Spleen (tissue), 7 donors: Measurements from ENCODE around the gene PHYKPL.

Experiments used
- POLR2A ChIP-seq, 3 donors: fragments of 450-650 bp; IDR thresholded peaks; one replicate each; pipeline ENCODE4 v1.5.1; 2017; ENCODE audit warnings: antibody characterized with exemption in 3 of 3, mild to moderate bottlenecking in 1 of 3
- POLR2AphosphoS5 ChIP-seq, 3 donors: sonication (generic); formaldehyde crosslinking; IDR thresholded peaks; one replicate each; pipeline ENCODE4 v1.5.1; 2017; ENCODE audit warnings: antibody characterized with exemption in 3 of 3
- TF ChIP-seq, protein P1 (sequence below), 11 experiments: fragments of 200-600 bp in 7 of 11; fragments of 450-650 bp in 4 of 11; sonication (generic) in 4 of 11; IDR thresholded peaks in 8 of 11; conservative IDR thresholded peaks in 3 of 11; 1 replicate in 7 of 11; 2 replicates in 4 of 11; pipeline versions ENCODE4 v1.4.0 to v1.8.0; 2016 to 2021; ENCODE audit warnings: antibody characterized with exemption in 11 of 11, inconsistent platforms in 4 of 11, mild to moderate bottlenecking in 1 of 11
- donor health status: DM: no; HTN: no; CAD: no; lungs with moderate emphysema.
- donor health status: DM: no; HTN: no; CAD: no.
- donor health status: DM: no; HTN: no; CAD: no.

DNA sequence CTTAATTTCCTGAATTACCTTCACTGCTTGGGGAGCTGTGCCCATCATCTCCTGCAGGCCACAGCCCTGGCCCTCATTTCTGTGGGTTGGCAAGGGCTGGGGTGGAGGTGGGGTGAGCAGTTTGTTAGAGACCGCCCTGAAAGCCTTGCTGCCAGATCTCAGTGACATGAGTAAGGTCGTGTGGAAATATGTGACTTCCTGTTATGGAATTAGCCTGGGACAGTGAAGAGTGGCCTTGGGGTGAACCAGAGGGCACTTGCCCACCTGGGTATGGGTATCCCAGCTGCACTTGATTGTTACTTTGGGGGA, 30.7 kb downstream of the PHYKPL start:
- TF ChIP-seq POLR2A (IDR thresholded peaks at IDR 0.05), result no peak
- TF ChIP-seq, protein P1, sequence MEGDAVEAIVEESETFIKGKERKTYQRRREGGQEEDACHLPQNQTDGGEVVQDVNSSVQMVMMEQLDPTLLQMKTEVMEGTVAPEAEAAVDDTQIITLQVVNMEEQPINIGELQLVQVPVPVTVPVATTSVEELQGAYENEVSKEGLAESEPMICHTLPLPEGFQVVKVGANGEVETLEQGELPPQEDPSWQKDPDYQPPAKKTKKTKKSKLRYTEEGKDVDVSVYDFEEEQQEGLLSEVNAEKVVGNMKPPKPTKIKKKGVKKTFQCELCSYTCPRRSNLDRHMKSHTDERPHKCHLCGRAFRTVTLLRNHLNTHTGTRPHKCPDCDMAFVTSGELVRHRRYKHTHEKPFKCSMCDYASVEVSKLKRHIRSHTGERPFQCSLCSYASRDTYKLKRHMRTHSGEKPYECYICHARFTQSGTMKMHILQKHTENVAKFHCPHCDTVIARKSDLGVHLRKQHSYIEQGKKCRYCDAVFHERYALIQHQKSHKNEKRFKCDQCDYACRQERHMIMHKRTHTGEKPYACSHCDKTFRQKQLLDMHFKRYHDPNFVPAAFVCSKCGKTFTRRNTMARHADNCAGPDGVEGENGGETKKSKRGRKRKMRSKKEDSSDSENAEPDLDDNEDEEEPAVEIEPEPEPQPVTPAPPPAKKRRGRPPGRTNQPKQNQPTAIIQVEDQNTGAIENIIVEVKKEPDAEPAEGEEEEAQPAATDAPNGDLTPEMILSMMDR (IDR thresholded peaks at IDR 0.05 in 8 of 11, conservative IDR thresholded peaks at IDR 0.05 in 3 of 11), result no peak
- TF ChIP-seq POLR2AphosphoS5 (IDR thresholded peaks at IDR 0.05), result peak in 2 of 3 donors; percentile 28 to 34
